NCI-H187 treated with DMSO at 0.1 percent for 48 hours (cell line): ENCODE measurements around the gene SLC6A7.
"Not testable (repeated sequence)": the region's sequence is repeated elsewhere in the genome, so short reads cannot be mapped to it uniquely, and the experiment has no call there.

Experiments used
- DNase-seq: peaks from one replicate; lab custom pipeline; 2025; lab: John Stamatoyannopoulos, UW

Gene SLC6A7

GRCh38 chr5:150218693-150219035, 28.8 kb downstream of the SLC6A7 start:
- no peak for DNase-seq

- DNase-seq, result no peak
Measured at GRCh38 chr5:150219142-150219541, 29.3 kb downstream of the SLC6A7 start.

GRCh38 chr5:150219861-150220260, 30.0 kb downstream of the SLC6A7 start:
- no peak for DNase-seq

DNA sequence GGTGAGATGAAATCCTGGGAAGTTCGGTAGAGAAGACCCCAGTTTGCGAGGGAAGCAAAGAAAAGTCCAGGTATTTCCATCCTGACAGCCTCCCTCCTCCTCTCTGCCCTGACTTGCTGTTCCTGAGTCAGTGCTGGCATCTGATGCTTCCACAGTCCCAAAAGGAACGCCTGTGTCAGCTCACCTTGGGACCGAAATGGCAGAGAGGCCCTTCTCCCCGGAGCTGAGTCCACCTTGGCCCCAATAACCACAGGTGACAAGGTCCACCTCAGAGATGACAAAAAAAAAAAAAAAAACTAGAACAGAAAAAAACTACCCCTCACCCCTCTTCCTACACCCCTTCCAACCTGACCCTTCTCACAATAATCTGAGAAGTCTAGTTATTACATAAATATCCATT, 31.6 kb downstream of the SLC6A7 start:
- no peak for DNase-seq

DNA sequence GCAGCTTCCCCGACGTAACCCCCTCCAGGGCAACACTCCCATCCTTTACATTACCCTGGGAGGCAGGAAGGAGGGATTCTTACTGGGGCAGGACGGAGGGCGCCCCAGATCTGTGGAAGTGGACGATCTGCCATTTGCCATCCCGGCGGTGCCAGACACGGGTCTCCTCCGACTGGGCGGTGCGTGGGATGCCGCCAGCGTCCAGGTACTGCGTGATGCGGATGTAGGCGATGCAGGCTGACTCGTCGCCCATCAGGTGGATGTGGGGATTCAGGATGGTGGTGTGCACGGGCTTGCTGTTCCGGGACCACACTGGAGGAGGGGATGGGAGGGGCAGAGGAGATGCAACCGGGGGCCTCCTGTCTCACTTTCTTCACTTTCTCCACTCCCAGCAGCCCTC, 33.0 kb downstream of the SLC6A7 start:
- no peak for DNase-seq

DNA sequence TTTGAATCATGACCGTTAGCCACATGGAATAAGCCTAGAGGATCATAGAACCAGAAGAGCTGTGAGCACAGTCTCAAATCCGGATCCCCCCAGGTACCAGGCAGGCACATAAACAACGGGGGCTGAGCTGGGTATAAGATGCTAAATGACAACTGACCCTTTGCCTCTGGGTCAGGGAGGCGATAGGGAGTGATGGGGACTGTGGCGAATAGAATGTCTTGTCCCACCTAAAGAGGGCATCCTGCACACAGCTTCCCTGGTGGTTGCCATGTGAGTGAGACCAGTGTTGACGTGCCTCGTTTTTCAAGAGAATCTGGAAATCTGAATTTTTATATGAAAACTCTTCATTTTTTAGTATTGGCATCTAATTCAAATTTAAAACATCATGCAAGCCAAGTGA, 33.6 kb downstream of the SLC6A7 start:
- no peak for DNase-seq

- no peak for DNase-seq
Measured at GRCh38 chr5:150224483-150225027, 34.7 kb downstream of the SLC6A7 start.

DNA sequence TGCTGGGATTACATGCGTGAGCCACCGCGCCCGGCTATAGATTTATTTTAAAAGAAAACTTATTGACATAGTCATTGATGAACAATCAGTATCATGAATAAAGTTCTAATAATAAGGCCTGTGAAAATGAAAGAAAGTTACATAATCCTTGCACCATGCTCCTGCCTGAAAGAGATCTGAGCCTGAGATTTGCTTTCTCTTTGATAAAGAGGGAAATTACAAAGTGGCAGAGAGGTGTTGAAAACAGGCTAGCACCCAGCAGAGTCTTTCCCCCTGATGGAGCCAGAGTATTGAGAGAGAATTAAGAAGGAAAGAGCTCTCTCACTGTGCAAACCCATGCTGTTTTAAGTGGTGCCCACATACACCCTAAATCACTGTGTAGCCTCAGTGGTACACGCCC, 37.2 kb downstream of the SLC6A7 start:
- DNase-seq, result no peak

DNA sequence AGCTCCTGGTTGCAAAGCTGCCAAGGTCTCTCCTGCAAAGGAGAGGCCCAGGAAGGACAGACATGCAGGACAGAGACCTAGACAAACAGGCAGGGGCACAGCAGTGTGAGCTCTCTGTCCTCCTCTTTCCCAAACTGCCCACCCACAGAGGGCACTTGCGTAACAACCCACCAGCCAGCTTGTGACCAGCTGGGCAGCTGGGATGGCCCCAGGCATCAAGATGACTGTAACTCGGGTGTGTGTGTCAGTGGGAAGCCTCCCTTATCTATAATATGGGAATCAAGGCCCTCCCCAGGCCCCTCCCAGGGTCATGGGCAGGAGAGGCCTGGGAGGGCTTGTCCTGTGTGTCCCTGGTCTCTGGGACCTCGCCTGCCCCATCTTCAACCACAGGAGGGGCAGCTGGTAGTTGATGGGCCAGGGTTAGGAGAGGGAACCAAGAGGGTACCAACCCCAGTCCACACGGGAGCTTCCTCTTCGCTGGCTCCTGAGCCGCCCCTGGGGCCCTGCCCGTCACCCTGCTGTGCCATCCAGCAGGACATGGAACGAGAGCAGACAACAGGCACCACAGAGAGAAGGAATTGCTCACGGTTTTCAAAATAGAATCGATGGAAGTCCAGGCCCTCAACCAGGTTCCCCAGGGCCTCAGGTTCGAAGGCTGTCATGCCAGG, 37.9 kb downstream of the SLC6A7 start:
- no peak for DNase-seq

- DNase-seq, result no peak
Measured at GRCh38 chr5:150229571-150229970, 39.7 kb downstream of the SLC6A7 start.

DNA sequence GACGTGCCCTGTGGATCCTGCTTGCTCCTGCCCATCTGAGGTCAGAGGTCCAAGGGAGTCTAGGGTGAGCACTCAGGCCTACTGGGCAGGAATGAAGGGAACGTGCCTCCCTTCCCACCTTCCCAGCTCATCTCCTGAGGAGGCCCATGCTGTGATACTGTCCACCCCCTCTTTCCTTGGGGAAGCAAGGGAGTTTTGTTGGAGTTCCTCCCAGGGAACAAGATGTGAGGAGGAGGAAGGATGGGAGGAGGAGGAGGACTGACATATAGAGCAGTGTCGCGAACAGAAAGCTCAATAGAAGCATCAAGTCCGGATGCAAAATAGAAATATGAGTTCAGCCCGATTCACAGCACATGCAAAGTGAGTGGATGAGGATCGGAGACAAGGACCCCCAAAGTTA, 41.0 kb downstream of the SLC6A7 start:
- no peak for DNase-seq

- DNase-seq, result not testable (repeated sequence)
Measured at GRCh38 chr5:150233706-150234105, 43.8 kb downstream of the SLC6A7 start.

DNA sequence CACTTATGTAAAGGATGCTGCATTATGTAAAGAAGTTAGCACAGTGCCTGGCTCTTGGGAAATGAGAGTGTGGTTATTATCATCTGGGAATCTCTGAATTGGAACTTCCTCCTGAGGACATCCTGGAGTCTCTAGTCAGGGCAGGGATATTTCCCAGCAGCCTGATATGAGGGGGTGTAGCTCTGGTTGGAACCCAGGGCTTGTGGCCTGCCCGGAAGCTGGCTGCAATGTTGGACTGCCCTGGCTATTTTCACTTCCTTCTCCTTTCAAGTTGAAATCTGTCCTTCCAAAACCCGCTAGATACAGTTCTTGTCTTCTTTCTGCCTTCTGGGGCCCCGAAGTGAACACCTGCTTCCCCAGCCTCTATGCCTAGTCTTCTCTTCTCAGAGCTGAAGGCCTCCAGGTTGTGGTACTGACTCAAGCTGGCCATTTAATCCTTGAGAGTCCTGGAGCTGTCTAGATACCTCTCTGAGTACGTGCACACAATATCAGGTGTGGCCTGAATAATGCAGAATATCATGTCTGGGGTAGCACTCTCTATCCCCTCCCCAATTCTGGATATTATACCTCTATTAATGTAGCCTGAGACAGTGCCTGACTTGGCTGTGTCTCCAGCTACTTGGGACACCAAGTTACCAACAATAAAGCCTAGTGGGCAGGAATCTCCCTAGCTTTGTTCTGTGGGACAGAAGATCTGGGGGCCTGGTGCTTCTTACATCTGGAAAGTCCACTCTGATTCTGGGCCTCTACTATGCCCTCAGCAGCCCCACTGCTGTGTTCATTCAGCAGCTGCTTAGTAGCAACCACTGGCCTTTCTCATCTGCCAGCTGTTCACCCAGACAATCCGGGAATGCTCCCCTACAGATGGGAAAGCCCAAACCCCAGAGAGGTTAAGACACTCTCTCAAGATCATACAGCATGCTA, 45.0 kb downstream of the SLC6A7 start:
- DNase-seq, result no peak

DNA sequence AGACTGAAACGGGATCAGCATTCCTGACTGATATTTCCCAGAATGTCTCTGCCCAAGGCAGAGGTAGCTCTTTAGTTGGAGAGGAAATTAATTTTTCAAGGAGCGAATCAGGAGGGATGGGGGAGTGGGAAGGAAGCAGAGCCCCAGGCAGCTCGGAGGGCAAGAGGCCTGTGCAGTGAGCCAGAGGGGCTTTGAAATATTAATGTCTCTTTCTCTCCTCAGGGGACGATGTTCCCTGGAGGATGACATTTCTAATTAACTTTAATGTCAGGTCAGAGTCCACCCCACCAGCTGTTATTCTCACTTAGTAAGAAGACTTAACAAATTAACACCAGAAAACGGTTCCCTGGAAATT, 45.6 kb downstream of the SLC6A7 start:
- DNase-seq, result no peak

- DNase-seq, result no peak
Measured at GRCh38 chr5:150236313-150236712, 46.5 kb downstream of the SLC6A7 start.

DNA sequence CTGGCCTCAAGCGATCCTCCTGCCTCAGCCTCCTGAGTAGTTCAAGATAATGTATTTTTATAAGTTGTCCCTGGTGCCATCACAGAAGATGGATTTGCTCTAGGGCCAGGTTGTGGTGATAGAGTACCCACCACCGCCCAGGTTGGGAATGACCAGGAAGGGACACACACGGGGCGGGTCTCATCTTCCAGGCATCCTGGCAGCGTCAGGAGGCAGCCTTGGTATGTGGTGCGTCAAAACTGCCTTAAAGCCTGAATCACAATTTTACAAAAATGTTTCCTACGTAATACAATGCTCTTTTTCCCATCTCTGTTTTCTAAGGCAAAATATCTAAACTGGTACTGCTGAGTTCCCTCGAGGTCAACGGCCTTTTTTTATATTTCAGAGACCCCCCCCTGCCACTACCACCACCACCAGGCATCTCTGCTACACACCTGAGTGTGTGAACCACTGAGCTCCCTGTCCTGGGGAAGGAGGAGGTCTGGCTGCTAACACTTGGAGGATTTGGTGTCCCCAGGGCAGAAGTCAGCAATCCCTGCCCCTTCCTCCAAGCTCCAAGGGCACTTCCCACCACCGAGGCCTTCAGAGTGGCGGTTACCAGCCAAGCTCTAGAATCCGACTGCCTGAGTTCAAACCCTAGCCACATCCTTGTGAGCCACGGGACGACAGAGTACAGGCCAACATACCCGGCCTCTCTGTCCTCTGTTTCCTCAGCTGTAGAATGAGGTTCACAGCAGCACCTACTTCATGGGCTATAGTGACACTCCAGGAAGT, 47.3 kb downstream of the SLC6A7 start:
- no peak for DNase-seq

- DNase-seq, result no peak
Measured at GRCh38 chr5:150238646-150239045, 48.8 kb downstream of the SLC6A7 start.

DNA sequence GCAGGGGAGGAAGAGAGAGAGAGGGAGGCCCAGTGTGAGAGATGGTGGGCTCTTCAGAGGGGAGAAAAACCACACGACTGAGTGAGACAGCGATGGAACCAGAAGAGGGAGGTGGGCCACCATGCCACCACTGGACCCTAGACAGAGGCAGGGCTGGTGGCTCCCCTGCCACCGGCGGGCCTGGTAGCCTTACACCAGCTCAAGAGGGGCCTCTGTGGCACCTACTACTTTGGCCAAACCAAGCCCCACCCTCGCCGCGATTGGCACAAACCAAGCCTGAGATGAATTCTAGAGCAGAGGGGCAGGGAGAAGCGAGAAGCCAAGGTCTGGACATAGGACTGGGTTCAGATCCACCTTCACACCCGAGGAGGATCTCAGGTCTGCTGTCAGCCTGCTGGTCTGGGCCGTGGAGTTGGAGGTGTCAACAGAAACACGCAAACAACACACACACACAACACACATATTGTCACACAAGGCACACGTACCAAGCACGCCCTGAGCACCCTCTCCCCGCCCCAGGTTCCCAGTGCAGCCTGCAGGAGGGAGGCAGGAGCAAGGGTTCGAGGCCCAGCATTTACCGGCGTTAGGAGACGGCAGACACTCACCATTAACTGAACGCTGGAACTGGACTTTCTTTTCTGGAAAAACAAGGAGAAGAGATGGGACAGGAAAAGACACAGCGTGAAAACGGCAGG, 49.4 kb downstream of the SLC6A7 start:
- no peak for DNase-seq

DNA sequence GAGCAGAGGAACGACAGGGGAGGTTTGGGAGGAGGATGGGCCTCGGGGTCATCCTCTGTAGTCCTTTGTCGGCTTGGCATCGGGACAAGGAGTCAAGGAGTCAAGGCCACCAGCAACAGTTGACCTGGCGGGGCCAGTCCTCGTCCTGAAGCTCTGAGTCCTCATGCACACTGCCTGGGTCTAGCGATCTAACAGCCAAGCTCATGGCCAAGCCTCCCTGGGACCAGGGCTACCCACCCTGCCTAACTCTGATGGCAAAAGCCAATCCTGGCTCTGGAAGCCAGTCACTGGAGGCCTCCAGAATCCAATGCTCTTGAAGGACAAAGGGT, 49.9 kb downstream of the SLC6A7 start:
- DNase-seq, result no peak

DNA sequence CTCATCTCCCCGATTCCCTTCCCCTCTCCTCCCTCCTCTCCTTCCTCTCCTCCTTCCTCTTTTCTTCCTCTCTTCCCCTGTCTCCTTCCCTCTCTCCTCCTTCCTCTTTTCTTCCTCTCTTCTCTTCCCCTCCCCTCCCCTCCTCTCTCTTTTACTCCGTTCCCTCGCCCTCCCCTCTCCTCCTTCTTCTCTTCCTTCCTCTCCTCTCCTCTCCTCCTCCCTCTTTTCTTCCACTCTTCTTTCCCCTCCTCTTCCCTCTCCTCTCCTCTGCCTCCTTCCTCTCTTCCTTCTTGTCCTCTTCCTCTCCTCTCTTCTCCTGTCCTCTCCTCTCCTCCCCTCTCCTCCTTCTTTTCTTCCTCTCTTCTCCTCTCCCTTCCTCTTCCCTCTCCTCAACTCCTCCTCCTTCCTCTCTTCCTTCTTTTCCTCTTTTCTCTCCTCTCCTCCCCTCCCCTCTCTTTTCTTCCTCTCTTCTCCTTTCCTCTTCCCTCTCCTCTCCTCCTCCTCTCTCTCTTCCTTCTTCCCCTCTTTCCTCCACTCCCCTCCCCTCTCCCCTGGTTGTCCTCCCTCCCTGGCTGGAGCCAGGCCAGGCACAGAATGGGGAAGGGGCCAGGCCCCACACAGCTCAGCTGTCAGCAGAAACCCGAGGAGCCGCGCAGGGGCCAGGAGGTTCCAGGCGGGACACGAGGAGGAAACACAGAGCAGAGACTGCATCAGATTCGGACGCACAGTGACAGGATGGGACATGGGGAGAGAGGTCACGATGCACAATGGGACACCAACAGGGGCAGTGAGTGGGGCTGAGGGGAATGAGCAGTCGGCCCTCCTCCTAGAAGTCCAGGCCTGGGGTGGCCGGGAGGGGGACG, 51.7 kb downstream of the SLC6A7 start:
- no peak for DNase-seq

DNA sequence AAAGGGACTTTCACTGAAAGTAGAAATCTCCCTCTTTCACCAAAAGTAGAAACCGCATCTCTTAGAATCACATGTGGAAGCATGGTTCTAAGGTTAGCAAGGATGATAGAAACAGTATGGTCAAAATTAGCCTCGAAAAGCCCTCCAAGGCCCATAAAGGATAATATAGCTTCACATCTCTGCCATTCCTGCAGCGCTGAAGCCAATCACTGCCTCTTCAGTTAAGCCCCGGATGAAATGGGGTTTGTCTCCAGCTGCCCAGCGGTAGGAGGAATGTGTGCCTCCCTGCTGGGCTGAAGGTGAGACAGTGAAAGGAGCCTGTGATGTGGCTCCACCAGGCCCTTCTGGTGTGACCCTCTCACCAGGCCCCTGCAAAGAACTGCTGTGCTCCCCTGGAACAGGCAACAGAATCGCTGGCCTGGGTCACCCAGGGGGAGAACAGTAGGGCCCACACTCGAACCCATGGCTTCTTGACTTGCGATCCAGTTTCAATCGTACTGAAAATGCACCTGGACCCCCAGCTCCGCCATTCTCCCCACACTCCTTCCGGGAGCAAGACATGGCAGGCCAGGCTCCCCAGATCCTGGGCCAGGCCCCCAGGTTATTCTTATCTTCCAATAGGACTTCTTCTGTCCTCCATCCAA, 52.5 kb downstream of the SLC6A7 start:
- no peak for DNase-seq
